Esophagus squamous epithelium (tissue), 5 donors: Measurements from ENCODE around the gene LRRC8C. TPM values are rescaled to one million over a fixed set of nuclear protein-coding genes. Genes with fewer than 3 reads are reported as not detected.

Source experiments
- DNase-seq: peaks from one replicate; lab custom pipeline; 2025; lab: John Stamatoyannopoulos, UW
- H3K27ac ChIP-seq, 4 donors: fragments of 200-600 bp; sonication (generic); one replicate each; pipeline ENCODE4 v1.5.1; 2016 to 2019; ENCODE audit warnings: mild to moderate bottlenecking in 1 of 4
- H3K27me3 ChIP-seq, 4 donors: fragments of 200-600 bp; sonication (generic); 1 replicate in 3 of 4; 2 replicates in 1 of 4; pipeline versions ENCODE4 v1.5.1 to v1.6.0; 2017 to 2021; ENCODE audit warnings: antibody characterized with exemption in 1 of 4
- H3K36me3 ChIP-seq, 3 donors: fragments of 200-600 bp; sonication (generic); one replicate each; pipeline ENCODE4 v1.5.1; 2016 to 2019
- H3K4me1 ChIP-seq, 3 donors: fragments of 200-600 bp; sonication (generic); one replicate each; pipeline ENCODE4 v1.5.1; 2017 to 2019
- H3K4me3 ChIP-seq, 4 donors: fragments of 200-600 bp; sonication (generic); 1 replicate in 3 of 4; 2 replicates in 1 of 4; pipeline ENCODE4 v1.5.1; 2016 to 2019; ENCODE audit warnings: mild to moderate bottlenecking in 2 of 4, moderate library complexity in 1 of 4
- H3K9me3 ChIP-seq, 3 donors: fragments of 200-600 bp; sonication (generic); one replicate each; pipeline ENCODE4 v1.5.1; 2016 to 2019
- POLR2A ChIP-seq, 4 donors: fragments of 450-650 bp; IDR thresholded peaks; one replicate each; pipeline ENCODE4 v1.6.1; 2017; ENCODE audit warnings: antibody characterized with exemption in 4 of 4, mild to moderate bottlenecking in 4 of 4, moderate library complexity in 3 of 4
- WGBS, 2 donors: methylation state at CpG; one replicate each; pipeline ENCODE4 v1.1.5; 2018; 5-methylcytosine and 5-hydroxymethylcytosine counted together
- intact Hi-C: fragments of 100-400 bp; cut with DNase I; formaldehyde crosslinking; loops from one replicate; pipeline ENCODE4 v1.15.0; 2022
- total RNA-seq, 4 donors: library from RNA; depleted of rRNA; stranded (reverse); fragments of >200 nt; gene quantifications; one replicate each; pipeline ENCODE4 v1.1.0, GENCODE V29; 2016
- TF ChIP-seq, protein P1 (sequence below), 6 experiments: fragments of 450-650 bp in 4 of 6; fragments of 200-600 bp in 2 of 6; sonication (generic) in 2 of 6; IDR thresholded peaks; one replicate each; pipeline ENCODE4 v1.5.1; 2016 to 2019; ENCODE audit warnings: antibody characterized with exemption in 6 of 6, mild to moderate bottlenecking in 4 of 6, moderate library complexity in 4 of 6
- donor health status: DM: yes; HTN: yes; CAD: no.

Gene LRRC8C
- total RNA-seq, 4 donors from 2014 or later: 1.4 to 5.0 (median 3.2) TPM

- no peak overlapping the region for H3K4me3 ChIP-seq
- TF ChIP-seq, protein P1, sequence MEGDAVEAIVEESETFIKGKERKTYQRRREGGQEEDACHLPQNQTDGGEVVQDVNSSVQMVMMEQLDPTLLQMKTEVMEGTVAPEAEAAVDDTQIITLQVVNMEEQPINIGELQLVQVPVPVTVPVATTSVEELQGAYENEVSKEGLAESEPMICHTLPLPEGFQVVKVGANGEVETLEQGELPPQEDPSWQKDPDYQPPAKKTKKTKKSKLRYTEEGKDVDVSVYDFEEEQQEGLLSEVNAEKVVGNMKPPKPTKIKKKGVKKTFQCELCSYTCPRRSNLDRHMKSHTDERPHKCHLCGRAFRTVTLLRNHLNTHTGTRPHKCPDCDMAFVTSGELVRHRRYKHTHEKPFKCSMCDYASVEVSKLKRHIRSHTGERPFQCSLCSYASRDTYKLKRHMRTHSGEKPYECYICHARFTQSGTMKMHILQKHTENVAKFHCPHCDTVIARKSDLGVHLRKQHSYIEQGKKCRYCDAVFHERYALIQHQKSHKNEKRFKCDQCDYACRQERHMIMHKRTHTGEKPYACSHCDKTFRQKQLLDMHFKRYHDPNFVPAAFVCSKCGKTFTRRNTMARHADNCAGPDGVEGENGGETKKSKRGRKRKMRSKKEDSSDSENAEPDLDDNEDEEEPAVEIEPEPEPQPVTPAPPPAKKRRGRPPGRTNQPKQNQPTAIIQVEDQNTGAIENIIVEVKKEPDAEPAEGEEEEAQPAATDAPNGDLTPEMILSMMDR (IDR thresholded peaks at IDR 0.05): no peak
- no peaks in the 10 kb centered on the region for H3K36me3 ChIP-seq
- no peaks in the 10 kb centered on the region for H3K27me3 ChIP-seq
- H3K9me3 ChIP-seq: no peaks in the 10 kb centered on the region
- intact Hi-C loops: no loop called here
- DNase-seq: no peak
- no peaks in the 10 kb centered on the region for H3K4me1 ChIP-seq
- H3K27ac ChIP-seq: no peak overlapping the region
These were observed 73.7 kb downstream of the LRRC8C start for GRCh38 chr1:89706700-89707012.

GRCh38 chr1:89708751-89709375 is 75.9 kb downstream of the LRRC8C start:
- 50 to 59% methylated on average over 6 of the region's 6 CpGs for WGBS, 2 donors
- intact Hi-C loops: no loop called here
- no peaks in the 10 kb centered on the region for H3K4me1 ChIP-seq

GRCh38 chr1:89710498-89711139 is 77.7 kb downstream of the LRRC8C start:
- Histone ChIP-seq H3K27ac (no peak overlapping the region), H3K36me3 (peaks cover 0 to 19% (median 0%) of the 10 kb centered on the region in 3 donors), H3K27me3 (no peaks in the 10 kb centered on the region), H3K9me3 (no peaks in the 10 kb centered on the region), H3K4me1 (no peaks in the 10 kb centered on the region), H3K4me3 (no peak overlapping the region)
- DNase-seq: no peak
- 94 to 97% methylated on average over 4 of the region's 4 CpGs for WGBS, 2 donors
- TF ChIP-seq, protein P1 (IDR thresholded peaks at IDR 0.05): no peak
- TF ChIP-seq POLR2A (IDR thresholded peaks at IDR 0.05): no peak
- intact Hi-C loops: no loop called here

More at GRCh38 chr1:89708751-89709375, 75.9 kb downstream of the LRRC8C start:
- no peak for DNase-seq
- H3K27me3 ChIP-seq: no peaks in the 10 kb centered on the region
- TF ChIP-seq, protein P1 (IDR thresholded peaks at IDR 0.05): no peak
- no peak for TF ChIP-seq POLR2A (IDR thresholded peaks at IDR 0.05)
- peaks cover 0 to 11% (median 0%) of the 10 kb centered on the region in 3 donors for H3K36me3 ChIP-seq
- H3K4me3 ChIP-seq: no peak overlapping the region
- no peak overlapping the region for H3K27ac ChIP-seq
- H3K9me3 ChIP-seq: no peaks in the 10 kb centered on the region

- H3K4me3 ChIP-seq: no peak overlapping the region
- H3K27ac ChIP-seq: no peak overlapping the region
- peaks cover 0 to 19% (median 0%) of the 10 kb centered on the region in 3 donors for H3K36me3 ChIP-seq
- H3K27me3 ChIP-seq: no peaks in the 10 kb centered on the region
- no peaks in the 10 kb centered on the region for H3K9me3 ChIP-seq
- no peaks in the 10 kb centered on the region for H3K4me1 ChIP-seq
- no peak for DNase-seq
- WGBS, 2 donors: 85 to 86% methylated on average over 5 of the region's 5 CpGs
- intact Hi-C loops: no loop called here
- TF ChIP-seq POLR2A (IDR thresholded peaks at IDR 0.05): no peak
- TF ChIP-seq, protein P1 (IDR thresholded peaks at IDR 0.05): no peak
These were observed 78.3 kb downstream of the LRRC8C start for GRCh38 chr1:89711140-89711778.

DNA sequence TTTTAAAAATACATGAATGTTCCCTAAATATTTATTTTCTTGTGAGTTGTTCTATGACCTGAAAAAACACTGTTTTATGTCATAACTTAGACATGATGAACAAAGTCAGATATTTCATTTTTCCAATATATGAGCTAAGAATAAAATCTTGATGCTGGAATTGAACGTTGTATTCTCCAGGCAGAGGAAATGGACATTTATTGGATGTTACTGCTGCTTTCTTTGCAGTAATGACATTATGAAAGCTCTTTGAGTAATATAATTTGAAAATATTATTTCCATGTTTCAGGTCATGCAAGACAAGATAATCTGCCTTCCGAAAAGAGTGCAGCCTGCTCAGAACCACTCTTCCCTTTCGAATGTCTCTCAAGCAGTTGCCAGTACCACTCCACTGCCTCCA is 79.5 kb downstream of the LRRC8C start:
- intact Hi-C loops: no loop called here
- H3K4me3 ChIP-seq: no peak overlapping the region
- WGBS, 2 donors: 86 to 92% methylated on average over 3 of the region's 3 CpGs
- TF ChIP-seq, protein P1 (IDR thresholded peaks at IDR 0.05): no peak
- TF ChIP-seq POLR2A (IDR thresholded peaks at IDR 0.05): no peak
- no peaks in the 10 kb centered on the region for H3K27me3 ChIP-seq
- no peaks in the 10 kb centered on the region for H3K4me1 ChIP-seq
- no peak overlapping the region for H3K27ac ChIP-seq
- no peak for DNase-seq
- H3K9me3 ChIP-seq: no peaks in the 10 kb centered on the region
- peaks cover 0 to 19% (median 0%) of the 10 kb centered on the region in 3 donors for H3K36me3 ChIP-seq
